ENCODE results near the gene PAPSS2. TPM values are rescaled to one million over a fixed set of nuclear protein-coding genes. Genes with fewer than 3 reads are reported as not detected.

Gene PAPSS2
- total RNA-seq, 1 experiment from 2014 or later: 14.6 TPM

- ChIA-PET CTCF (no interaction called here), POLR2A (no interaction called here)
Measured at GRCh38 chr10:87721781-87722180, 62.1 kb downstream of the PAPSS2 start.

More at GRCh38 chr10:87721781-87722180, 62.1 kb downstream of the PAPSS2 start:
- Histone ChIP-seq H3K9ac (ENCODE audit: low read length) (no peak overlapping the region), H3K27ac (ENCODE audit: low read depth, low read length) (no peak overlapping the region), H3K36me3 (ENCODE audit: control insufficient read depth in 1 of 2, insufficient read depth in 2 of 2, low read length in 2 of 2) (no peaks in the 10 kb centered on the region), H2AFZ (ENCODE audit: low read depth, low read length, poor library complexity, severe bottlenecking) (no peak overlapping the region), H3K4me2 (ENCODE audit: low read length) (no peak overlapping the region), H4K20me1 (ENCODE audit: insufficient read depth) (no peaks in the 10 kb centered on the region), H3K79me2 (ENCODE audit: insufficient read depth, low read length) (no peaks in the 10 kb centered on the region), H3K9me3 (ENCODE audit: control insufficient read depth in 1 of 2, insufficient read depth in 1 of 2, low read depth in 1 of 2, low read length in 2 of 2) (no peaks in the 10 kb centered on the region), H3K9me2 (ENCODE audit: insufficient read depth) (no peaks in the 10 kb centered on the region), H3K27me3 (ENCODE audit: insufficient read depth, low read length) (no peaks in the 10 kb centered on the region), H3K4me1 (ENCODE audit: control insufficient read depth in 1 of 2, insufficient read depth in 2 of 2, low read length in 2 of 2) (no peaks in the 10 kb centered on the region), H3K4me3 (replicated peaks in 1 of 2; ENCODE audit: low read depth in 1 of 2, low read length in 2 of 2) (no peak overlapping the region)
- DNase-seq (ENCODE audit: low read depth, low spot score) (no peak), ATAC-seq (no peak)
- TF ChIP-seq POLR2A (IDR thresholded peaks at IDR 0.05; ENCODE audit: borderline replicate concordance, extremely low read depth, insufficient read depth, insufficient read length) (no peak), CEBPB (IDR thresholded peaks at IDR 0.05; ENCODE audit: low read depth) (no peak), ZBTB33 (IDR thresholded peaks at IDR 0.05; ENCODE audit: extremely low read depth, insufficient replicate concordance, low read length) (no peak), CBX3 (IDR thresholded peaks at IDR 0.05; ENCODE audit: low read depth) (no peak), MAX (IDR thresholded peaks at IDR 0.05) (no peak)
- TF ChIP-seq, protein P1, sequence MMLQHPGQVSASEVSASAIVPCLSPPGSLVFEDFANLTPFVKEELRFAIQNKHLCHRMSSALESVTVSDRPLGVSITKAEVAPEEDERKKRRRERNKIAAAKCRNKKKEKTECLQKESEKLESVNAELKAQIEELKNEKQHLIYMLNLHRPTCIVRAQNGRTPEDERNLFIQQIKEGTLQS (IDR thresholded peaks at IDR 0.05): no peak
- no TSS peak for BruUV-seq (replicated peaks)
- RAD21 ChIA-PET (ENCODE audit: low non-redundant PET in 1 of 2, low total read pairs in 2 of 2, uncharacterized antibody in 2 of 2, unreplicated experiment in 2 of 2): interaction anchor here in 1 of 2 experiments (0.6 kb wide), 1 partner anchor 61 kb away, joined by 3 read pairs; no protein-coding TSS in a partner anchor
- intact Hi-C loops (cut with micrococcal nuclease): no loop called here
